ENCODE data around the gene FBL.

The FBL gene

GRCh38 chr19:39788244-39788643 is 57.9 kb downstream of the FBL start:
- DNase-seq (ENCODE audit: low spot score): no peak

Data from HuH-7 (cell line).